GM12878 (cell line): ENCODE results near the gene ACTA2. TPM values are rescaled to one million over a fixed set of nuclear protein-coding genes. Genes with fewer than 3 reads are reported as not detected.

Source experiments
- ATAC-seq: fragments of 200-7000 bp; cut with Tn5 transposase; 3 replicates; pipeline ENCODE4 v1.9.1; 2020; ENCODE audit warnings: mild to moderate bottlenecking, moderate library complexity
- BruUV-seq: library from RNA; stranded (reverse); fragments of 400-500 nt; replicated peaks from 2 replicates; lab custom pipeline; 2021; lab: Mats Ljungman, UMichigan
- CTCF ChIA-PET: fragments of 300-600 bp; sonication (Branson Sonifier 250); formaldehyde crosslinking; extraction: SDS; loops from one replicate; lab custom pipeline; 2021; ENCODE audit warnings: inconsistent platforms; lab: Yijun Ruan, JAX
- POLR2A ChIA-PET: fragments of 350-600 bp; formaldehyde crosslinking; extraction: SDS; loops from one replicate; lab custom pipeline; 2021; ENCODE audit warnings: inconsistent platforms; lab: Charles Lee
- RAD21 ChIA-PET: fragments of 300-600 bp; sonication (Branson Sonifier 250); formaldehyde crosslinking; loops from one replicate; lab custom pipeline; 2023; ENCODE audit warnings: antibody characterized with exemption; ENCODE audit not compliant: unreplicated experiment; lab: Charles Lee
- SMC1A ChIA-PET: fragments of 300-600 bp; sonication (Branson Sonifier 250); formaldehyde crosslinking; loops from one replicate; lab custom pipeline; 2023; ENCODE audit not compliant: unreplicated experiment, uncharacterized antibody; lab: Charles Lee
- DNase-seq: peaks from one replicate; pipeline ENCODE4 v3.0.0-alpha.2; 2011; ENCODE audit warnings: low read depth, low spot score
- FAIRE-seq: peaks from 3 replicates; lab custom pipeline; 2011; peaks lifted over from hg19 to GRCh38; lab: Jason Lieb, UNC
- H2AFZ ChIP-seq: 2 replicates; pipeline ENCODE4 v1.6.0; 2011; ENCODE audit warnings: low read depth, low read length, control low read depth; ENCODE audit not compliant: control insufficient read depth
- H3K27ac ChIP-seq: 2 replicates; pipeline ENCODE4 v1.5.1; 2011; ENCODE audit warnings: control low read depth; ENCODE audit not compliant: control insufficient read depth, insufficient read depth
- H3K27me3 ChIP-seq, 2 experiments: replicated peaks in 1 of 2; 2 replicates each; pipeline versions ENCODE4 v1.6.0 to v1.6.1; 2011; ENCODE audit warnings: low read length in 1 of 2; ENCODE audit not compliant: control insufficient read depth in 2 of 2, insufficient read depth in 2 of 2
- H3K36me3 ChIP-seq, 2 experiments: 2 replicates each; pipeline ENCODE4 v1.5.1; 2011; ENCODE audit warnings: low read length in 1 of 2; ENCODE audit not compliant: control insufficient read depth in 2 of 2, insufficient read depth in 2 of 2
- H3K4me1 ChIP-seq: 2 replicates; pipeline ENCODE4 v1.6.1; 2011; ENCODE audit warnings: mild to moderate bottlenecking, low read length, moderate library complexity, mixed read lengths; ENCODE audit not compliant: control insufficient read depth, insufficient read depth
- H3K4me2 ChIP-seq: 2 replicates; pipeline ENCODE4 v1.6.0; 2011; ENCODE audit warnings: control low read depth; ENCODE audit not compliant: control insufficient read depth, insufficient read depth
- H3K4me3 ChIP-seq: fragments of 200-600 bp; sonication (generic); 2 replicates; pipeline ENCODE4 v1.5.1; 2016
- H3K79me2 ChIP-seq: 2 replicates; pipeline ENCODE4 v1.6.0; 2011; ENCODE audit warnings: low read length; ENCODE audit not compliant: control insufficient read depth, insufficient read depth
- H3K9ac ChIP-seq: 2 replicates; pipeline ENCODE4 v1.8.0; 2011; ENCODE audit warnings: low read length, control low read depth, mixed read lengths; ENCODE audit not compliant: control insufficient read depth, insufficient read depth
- H3K9me3 ChIP-seq: replicated peaks from 3 replicates; pipeline ENCODE4 v1.5.1; 2011; ENCODE audit warnings: mild to moderate bottlenecking, low read length; ENCODE audit not compliant: control insufficient read depth, insufficient read depth
- H4K20me1 ChIP-seq: 2 replicates; pipeline ENCODE4 v1.6.0; 2011; ENCODE audit not compliant: control insufficient read depth, insufficient read depth
- ASH2L ChIP-seq: fragments of 300-600, 200-600 bp; sonication (generic); IDR thresholded peaks from 2 replicates; pipeline ENCODE4 v1.6.1; 2017; ENCODE audit warnings: low read depth, mild to moderate bottlenecking, borderline replicate concordance
- ATF2 ChIP-seq: IDR thresholded peaks from 2 replicates; pipeline ENCODE4 v1.6.1; 2012; ENCODE audit warnings: low read length, inconsistent platforms
- BCL11A ChIP-seq: IDR thresholded peaks from 2 replicates; pipeline ENCODE4 v1.6.1; 2011; ENCODE audit warnings: low read depth, low read length
- BRCA1 ChIP-seq: IDR thresholded peaks from 2 replicates; pipeline ENCODE4 v1.6.1; 2011; ENCODE audit warnings: low read depth, low read length, improper control_type of control experiment
- DPF2 ChIP-seq: fragments of 450-650 bp; IDR thresholded peaks from 2 replicates; pipeline ENCODE4 v1.6.1; 2017; ENCODE audit warnings: mild to moderate bottlenecking
- HDAC2 ChIP-seq: fragments of 200-600 bp; sonication (generic); IDR thresholded peaks from 2 replicates; pipeline ENCODE4 v1.6.1; 2017
- JUNB ChIP-seq: IDR thresholded peaks from 2 replicates; pipeline ENCODE4 v1.6.1; 2016; ENCODE audit warnings: antibody characterized with exemption, mild to moderate bottlenecking
- NFYA ChIP-seq: IDR thresholded peaks from 2 replicates; pipeline ENCODE4 v1.6.1; 2011; ENCODE audit warnings: low read depth, mild to moderate bottlenecking, low read length, improper control_type of control experiment, borderline replicate concordance
- NR2F1 ChIP-seq: fragments of 450-650 bp; conservative IDR thresholded peaks from 2 replicates; pipeline ENCODE4 v1.6.1; 2017; ENCODE audit warnings: mild to moderate bottlenecking
- SMC3 ChIP-seq: IDR thresholded peaks from 2 replicates; pipeline ENCODE4 v1.6.1; 2011; ENCODE audit warnings: low read length, improper control_type of control experiment, borderline replicate concordance
- SRF ChIP-seq, 2 experiments: IDR thresholded peaks; 2 replicates each; pipeline ENCODE4 v1.6.1; 2011; ENCODE audit warnings: low read depth in 2 of 2, low read length in 2 of 2, mild to moderate bottlenecking in 1 of 2, moderate library complexity in 1 of 2
- YBX1 ChIP-seq: fragments of 450-650 bp; IDR thresholded peaks from 2 replicates; pipeline ENCODE4 v1.6.1; 2016; ENCODE audit warnings: antibody characterized with exemption
- WGBS: methylation state at CpG from one replicate; pipeline ENCODE4 v1.1.6; 2016; ENCODE audit warnings: low lambda C conversion rate; ENCODE audit not compliant: insufficient replicate concordance, insufficient coverage; ENCODE audit errors: missing lambda C conversion rate; 5-methylcytosine and 5-hydroxymethylcytosine counted together
- in situ Hi-C: fragments of 300-500 bp; cut with MboI; formaldehyde crosslinking; loops from 9 replicates; pipeline ENCODE4 v1.14.3; 2018; ENCODE audit warnings: mixed read lengths
- intact Hi-C: fragments of 100-400 bp; cut with micrococcal nuclease; formaldehyde crosslinking; loops from one replicate; pipeline ENCODE4 v1.14.2; 2022; ENCODE audit not compliant: unreplicated experiment
- polyA plus RNA-seq, 11 experiments: library from polyadenylated mRNA; depleted of rRNA in 4 of 11; unstranded in 6 of 11; stranded (reverse) in 5 of 11; fragments of >200 nt; fragmentation: Nextera tagmentation in 4 of 11; fragmentation: Illumina TruSeq in 1 of 11; extraction: Ambion mirVana in 4 of 11; extraction: Trizol in 1 of 11; gene quantifications; 1 replicate in 1 of 11; 2 replicates in 10 of 11; pipeline versions ENCODE4 v1.2.1 to v1.2.3, GENCODE V29; 2011 to 2016; ENCODE audit warnings: inconsistent platforms in 2 of 11, missing spikeins in 2 of 11, low read depth in 1 of 11
- total RNA-seq, 4 experiments: library from RNA; depleted of rRNA in 3 of 4; stranded (reverse); fragments of >200 nt in 3 of 4; fragmentation: Illumina TruSeq in 1 of 4; extraction: Trizol in 1 of 4; gene quantifications; 2 replicates each; pipeline versions ENCODE4 v1.2.1 to v1.2.3, GENCODE V29; 2013 to 2021

Gene ACTA2
- total and polyA plus RNA-seq, 10 of the 15 experiments (the other 5 are each of a cell fraction or from before 2014, with no cell fraction given): 7.4 to 78.2 (median 32.4) TPM

DNA sequence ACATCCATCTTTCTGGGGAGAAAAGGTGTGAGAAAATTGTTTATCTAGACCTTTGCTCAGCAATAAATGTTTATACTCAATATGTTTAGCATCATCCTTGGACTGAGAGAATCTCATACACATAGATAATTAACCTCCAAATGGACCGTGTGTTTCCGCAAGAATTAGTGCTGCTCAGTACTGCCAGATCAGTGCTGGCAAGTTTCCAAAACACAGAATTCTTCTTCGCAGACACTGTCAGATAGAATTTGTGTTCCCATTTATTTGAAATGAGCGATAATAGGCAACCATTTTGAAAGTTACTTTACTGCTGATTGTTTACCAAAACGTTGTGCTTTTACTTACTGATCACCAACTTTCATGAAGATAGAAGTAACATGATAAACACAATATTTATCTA is 38.8 kb downstream of the ACTA2 start:
- no peak overlapping the region for H2AFZ ChIP-seq
- POLR2A ChIA-PET: no interaction called here
- 97% methylated on average over 5 of the region's 5 CpGs for WGBS
- in situ Hi-C loops: no loop called here
- H3K27me3 ChIP-seq: no peaks in the 10 kb centered on the region
- H3K36me3 ChIP-seq: peaks cover 4 to 13% of the 10 kb centered on the region in 2 experiments; a peak in 3 of 4 replicates
- H3K4me3 ChIP-seq: no peak overlapping the region
- no peaks in the 10 kb centered on the region for H3K4me1 ChIP-seq
- no peaks in the 10 kb centered on the region for H4K20me1 ChIP-seq
- no peak for DNase-seq
- TF ChIP-seq ASH2L (no peak), SRF (IDR thresholded peaks at IDR 0.05; ENCODE audit: low read depth in 2 of 2, low read length in 2 of 2) (no peak), HDAC2 (no peak), NFYA (no peak), SMC3 (no peak), YBX1 (no peak), BRCA1 (no peak), ATF2 (no peak), NR2F1 (no peak), DPF2 (no peak), JUNB (no peak), BCL11A (no peak)
- H3K9ac ChIP-seq: no peak overlapping the region
- intact Hi-C loops: no loop called here
- H3K9me3 ChIP-seq: no peaks in the 10 kb centered on the region
- SMC1A ChIA-PET: no interaction called here
- no peak overlapping the region for H3K27ac ChIP-seq
- RAD21 ChIA-PET: no interaction called here
- no TSS peak for BruUV-seq
- no peak for FAIRE-seq
- CTCF ChIA-PET: no interaction called here
- no peaks in the 10 kb centered on the region for H3K79me2 ChIP-seq
- ATAC-seq: no peak
- no peak overlapping the region for H3K4me2 ChIP-seq
